Suprapubic skin (tissue), 4 donors: ENCODE data around the gene ZWINT. TPM values are rescaled to one million over a fixed set of nuclear protein-coding genes. Genes with fewer than 3 reads are reported as not detected.

Experiments used
- DNase-seq, 2 donors: peaks; one replicate each; pipeline ENCODE4 v3.0.0-alpha.2; 2019; ENCODE audit warnings: low spot score in 2 of 2
- H3K27ac ChIP-seq: fragments of 200-600 bp; sonication (generic); one replicate; pipeline ENCODE4 v1.5.1; 2019
- H3K27me3 ChIP-seq: fragments of 200-600 bp; sonication (generic); one replicate; pipeline ENCODE4 v1.5.1; 2019
- H3K36me3 ChIP-seq: fragments of 200-600 bp; sonication (generic); one replicate; pipeline ENCODE4 v1.5.1; 2019
- H3K4me1 ChIP-seq: fragments of 200-600 bp; sonication (generic); one replicate; pipeline ENCODE4 v1.5.1; 2019
- H3K4me3 ChIP-seq: fragments of 200-600 bp; sonication (generic); one replicate; pipeline ENCODE4 v1.5.1; 2019; ENCODE audit warnings: mild to moderate bottlenecking
- H3K9me3 ChIP-seq: fragments of 200-600 bp; sonication (generic); one replicate; pipeline ENCODE4 v1.5.1; 2019
- CTCF ChIP-seq, 2 donors: fragments of 200-600 bp in 1 of 2; fragments of 450-650 bp in 1 of 2; sonication (generic) in 1 of 2; IDR thresholded peaks; one replicate each; pipeline ENCODE4 v1.5.1; 2016 to 2019; ENCODE audit warnings: antibody characterized with exemption in 2 of 2, mild to moderate bottlenecking in 1 of 2, moderate library complexity in 1 of 2
- EP300 ChIP-seq: sonication (generic); formaldehyde crosslinking; IDR thresholded peaks from one replicate; pipeline ENCODE4 v1.6.1; 2017; ENCODE audit warnings: antibody characterized with exemption
- POLR2A ChIP-seq, 2 donors: fragments of 450-650 bp; IDR thresholded peaks; one replicate each; pipeline ENCODE4 v1.6.1; 2017; ENCODE audit warnings: antibody characterized with exemption in 2 of 2, mild to moderate bottlenecking in 2 of 2, moderate library complexity in 2 of 2
- POLR2AphosphoS5 ChIP-seq, 3 donors: sonication (generic); formaldehyde crosslinking; IDR thresholded peaks; one replicate each; pipeline ENCODE4 v1.6.1; 2017; ENCODE audit warnings: antibody characterized with exemption in 3 of 3
- WGBS: methylation state at CpG from one replicate; pipeline ENCODE4 v1.1.5; 2018; 5-methylcytosine and 5-hydroxymethylcytosine counted together
- total RNA-seq, 4 donors: library from RNA; depleted of rRNA; stranded (reverse); fragments of >200 nt; gene quantifications; one replicate each; pipeline ENCODE4 v1.1.0, GENCODE V29; 2016

ZWINT gene
- total RNA-seq, 4 donors from 2014 or later, result 7.2 to 11.6 (median 9.4) TPM

GRCh38 chr10:56357018-56357417 is 4.0 kb downstream of the ZWINT start:
- Histone ChIP-seq H3K4me1 (peaks cover 6% of the 10 kb centered on the region), H3K36me3 (no peaks in the 10 kb centered on the region), H3K9me3 (no peaks in the 10 kb centered on the region), H3K27me3 (no peaks in the 10 kb centered on the region), H3K4me3 (no peak overlapping the region), H3K27ac (no peak overlapping the region)
- DNase-seq, result no peak
- no peak for TF ChIP-seq POLR2AphosphoS5 (IDR thresholded peaks at IDR 0.05)
- no peak for TF ChIP-seq POLR2A (IDR thresholded peaks at IDR 0.05)
- no peak for TF ChIP-seq CTCF (IDR thresholded peaks at IDR 0.05)
- TF ChIP-seq EP300, result no peak

GRCh38 chr10:56351909-56352630 is 9.0 kb downstream of the ZWINT start:
- Histone ChIP-seq H3K4me1 (no peaks in the 10 kb centered on the region), H3K9me3 (no peaks in the 10 kb centered on the region), H3K4me3 (no peak overlapping the region), H3K27ac (no peak overlapping the region), H3K27me3 (no peaks in the 10 kb centered on the region), H3K36me3 (no peaks in the 10 kb centered on the region)
- WGBS, result 93% methylated on average over 20 of the region's 20 CpGs
- no peak for DNase-seq
- TF ChIP-seq POLR2A (IDR thresholded peaks at IDR 0.05) (no peak), CTCF (IDR thresholded peaks at IDR 0.05) (no peak), POLR2AphosphoS5 (IDR thresholded peaks at IDR 0.05) (no peak), EP300 (no peak)

GRCh38 chr10:56349611-56350010 is 11.4 kb downstream of the ZWINT start:
- Histone ChIP-seq H3K27ac (no peak overlapping the region), H3K4me3 (no peak overlapping the region), H3K4me1 (no peaks in the 10 kb centered on the region), H3K9me3 (no peaks in the 10 kb centered on the region), H3K27me3 (no peaks in the 10 kb centered on the region), H3K36me3 (no peaks in the 10 kb centered on the region)
- WGBS, result 74% methylated on average over 1 of the region's 1 CpG
- no peak for DNase-seq
- no peak for TF ChIP-seq POLR2AphosphoS5 (IDR thresholded peaks at IDR 0.05)
- no peak for TF ChIP-seq CTCF (IDR thresholded peaks at IDR 0.05)
- no peak for TF ChIP-seq POLR2A (IDR thresholded peaks at IDR 0.05)
- no peak for TF ChIP-seq EP300

GRCh38 chr10:56348101-56348500 is 13.0 kb downstream of the ZWINT start:
- H3K27ac ChIP-seq, result no peak overlapping the region
- H3K36me3 ChIP-seq, result no peaks in the 10 kb centered on the region
- H3K9me3 ChIP-seq, result no peaks in the 10 kb centered on the region
- H3K4me1 ChIP-seq, result no peaks in the 10 kb centered on the region
- no peaks in the 10 kb centered on the region for H3K27me3 ChIP-seq
- no peak for TF ChIP-seq POLR2A (IDR thresholded peaks at IDR 0.05)
- no peak for TF ChIP-seq CTCF (IDR thresholded peaks at IDR 0.05)
- TF ChIP-seq POLR2AphosphoS5 (IDR thresholded peaks at IDR 0.05), result no peak
- TF ChIP-seq EP300, result no peak
- WGBS, result 84% methylated on average over 3 of the region's 3 CpGs
- DNase-seq, result no peak
- H3K4me3 ChIP-seq, result no peak overlapping the region

GRCh38 chr10:56346845-56347415 is 14.1 kb downstream of the ZWINT start:
- no peaks in the 10 kb centered on the region for H3K27me3 ChIP-seq
- H3K9me3 ChIP-seq, result no peaks in the 10 kb centered on the region
- DNase-seq, result no peak
- H3K27ac ChIP-seq, result no peak overlapping the region
- no peaks in the 10 kb centered on the region for H3K36me3 ChIP-seq
- H3K4me3 ChIP-seq, result no peak overlapping the region
- no peak for TF ChIP-seq CTCF (IDR thresholded peaks at IDR 0.05)
- no peak for TF ChIP-seq EP300
- no peak for TF ChIP-seq POLR2AphosphoS5 (IDR thresholded peaks at IDR 0.05)
- TF ChIP-seq POLR2A (IDR thresholded peaks at IDR 0.05), result no peak
- H3K4me1 ChIP-seq, result no peaks in the 10 kb centered on the region
